ENCODE results near the gene TAX1BP3.
A peak's percentile ranks its signal among the peaks of the same experiment; 100 is the strongest.

Gene TAX1BP3

DNA sequence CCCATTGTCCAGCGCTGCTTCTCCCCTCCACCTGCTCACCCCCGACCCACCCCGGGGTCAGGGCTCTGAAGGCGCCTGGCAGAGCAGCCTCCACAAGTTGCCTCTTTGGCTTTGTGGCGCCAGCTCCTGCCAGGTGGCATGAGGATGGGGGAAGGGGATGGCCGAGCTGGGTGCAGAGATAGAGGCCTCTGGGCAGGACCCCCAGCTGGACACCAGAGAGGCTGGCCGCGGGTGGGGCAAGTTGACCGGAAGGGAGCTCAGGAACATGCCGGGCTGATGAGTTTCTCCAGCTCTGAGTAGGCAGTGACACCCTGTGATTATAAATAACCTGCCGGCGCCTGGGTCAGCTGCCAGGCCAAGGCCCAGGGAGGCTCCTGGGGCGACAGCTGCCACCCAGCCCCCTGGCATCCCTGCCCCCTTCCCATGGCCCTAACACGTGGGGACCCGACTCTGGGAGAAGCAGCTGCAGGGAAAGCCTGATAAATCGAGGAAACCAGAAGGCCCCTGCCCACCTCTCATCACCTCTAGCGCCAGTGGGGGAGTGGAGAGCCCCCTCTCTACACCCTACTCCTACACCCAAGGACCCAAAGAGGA is 26.8 kb upstream of the TAX1BP3 start:
- TF ChIP-seq POLR2A (IDR thresholded peaks at IDR 0.05; ENCODE audit: extremely low read depth, insufficient read length) (no peak), MYC (IDR thresholded peaks at IDR 0.05; ENCODE audit: low read depth, low read length) (no peak), CTCF (IDR thresholded peaks at IDR 0.05; ENCODE audit: low read depth, low read length) (no peak)
- peak overlapping the region; percentile 44 for H3K4me3 ChIP-seq (ENCODE audit: low read depth, low read length)
- DNase-seq (ENCODE audit: low read depth) = no peak

DNA sequence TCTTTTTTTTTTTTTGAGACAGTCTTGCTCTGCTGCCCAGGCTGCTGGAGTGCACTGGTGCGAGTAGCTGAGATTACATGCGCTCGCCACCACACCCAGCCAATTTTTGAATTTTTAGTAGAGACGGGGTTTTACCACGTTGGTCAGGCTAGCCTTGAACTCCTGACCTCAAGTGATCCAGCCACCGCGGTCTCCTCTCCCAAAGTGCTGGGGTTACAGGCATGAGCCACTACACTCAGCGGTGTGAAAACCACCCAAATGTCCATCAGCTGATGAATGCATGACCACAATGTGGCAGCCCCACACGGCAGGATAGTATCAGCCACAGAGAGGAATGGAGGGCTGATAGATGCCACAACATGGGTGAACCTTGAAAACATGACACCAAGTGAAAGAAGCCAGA is 25.5 kb upstream of the TAX1BP3 start:
- H3K4me3 ChIP-seq (ENCODE audit: low read depth, low read length) = no peak overlapping the region
- no peak for DNase-seq (ENCODE audit: low read depth)
- TF ChIP-seq POLR2A (IDR thresholded peaks at IDR 0.05; ENCODE audit: extremely low read depth, insufficient read length) = no peak
- TF ChIP-seq CTCF (IDR thresholded peaks at IDR 0.05; ENCODE audit: low read depth, low read length) = no peak
- TF ChIP-seq MYC (IDR thresholded peaks at IDR 0.05; ENCODE audit: low read depth, low read length) = no peak
- TF ChIP-seq, protein P1, sequence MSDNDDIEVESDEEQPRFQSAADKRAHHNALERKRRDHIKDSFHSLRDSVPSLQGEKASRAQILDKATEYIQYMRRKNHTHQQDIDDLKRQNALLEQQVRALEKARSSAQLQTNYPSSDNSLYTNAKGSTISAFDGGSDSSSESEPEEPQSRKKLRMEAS (IDR thresholded peaks at IDR 0.05; ENCODE audit: low read depth, low read length) = no peak

GRCh38 chr17:3693141-3693540 is 24.8 kb upstream of the TAX1BP3 start:
- DNase-seq (ENCODE audit: low read depth) = no peak
- no peak for TF ChIP-seq MYC (IDR thresholded peaks at IDR 0.05; ENCODE audit: low read depth, low read length)
- no peak for TF ChIP-seq CTCF (IDR thresholded peaks at IDR 0.05; ENCODE audit: low read depth, low read length)
- no peak for TF ChIP-seq POLR2A (IDR thresholded peaks at IDR 0.05; ENCODE audit: extremely low read depth, insufficient read length)
- TF ChIP-seq, protein P1 (IDR thresholded peaks at IDR 0.05; ENCODE audit: low read depth, low read length) = no peak
- H3K4me3 ChIP-seq (ENCODE audit: low read depth, low read length) = no peak overlapping the region

GRCh38 chr17:3692346-3692745 is 24.0 kb upstream of the TAX1BP3 start:
- TF ChIP-seq, protein P1 (IDR thresholded peaks at IDR 0.05; ENCODE audit: low read depth, low read length) = no peak
- peak; percentile 10 for TF ChIP-seq CTCF (IDR thresholded peaks at IDR 0.05; ENCODE audit: low read depth, low read length)
- TF ChIP-seq MYC (IDR thresholded peaks at IDR 0.05; ENCODE audit: low read depth, low read length) = no peak
- DNase-seq (ENCODE audit: low read depth) = no peak
- H3K4me3 ChIP-seq (ENCODE audit: low read depth, low read length) = no peak overlapping the region

DNA sequence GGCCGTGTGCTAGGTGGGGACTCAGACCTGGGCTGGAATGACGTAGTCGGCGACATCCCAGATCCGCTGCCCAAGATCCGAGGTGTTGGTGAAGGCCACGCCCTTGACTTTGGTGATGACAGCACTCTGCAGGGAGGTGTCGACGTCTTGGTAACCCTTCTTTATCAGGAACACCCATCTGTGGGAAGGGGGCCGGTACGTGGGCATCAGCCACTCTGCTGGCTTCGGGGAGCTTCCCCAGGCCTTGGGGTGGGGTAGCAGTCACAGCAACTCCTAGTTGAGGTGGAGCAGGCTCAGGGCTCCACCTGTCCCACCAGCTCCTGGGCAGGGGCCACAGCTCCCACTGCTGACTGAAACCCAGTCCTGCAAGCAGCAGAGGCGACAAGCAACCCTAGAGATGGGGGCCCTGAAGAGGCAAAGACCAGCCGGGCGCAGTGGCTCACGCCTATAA is 23.3 kb upstream of the TAX1BP3 start:
- DNase-seq (ENCODE audit: low read depth) = no peak
- TF ChIP-seq CTCF (IDR thresholded peaks at IDR 0.05; ENCODE audit: low read depth, low read length) (no peak), POLR2A (IDR thresholded peaks at IDR 0.05; ENCODE audit: extremely low read depth, insufficient read length) (no peak), MYC (IDR thresholded peaks at IDR 0.05; ENCODE audit: low read depth, low read length) (no peak)
- TF ChIP-seq, protein P1 (IDR thresholded peaks at IDR 0.05; ENCODE audit: low read depth, low read length) = no peak
- H3K4me3 ChIP-seq (ENCODE audit: low read depth, low read length) = no peak overlapping the region

All from NB4 (cell line).